H1 (cell line): ENCODE results near the gene OVCH2. TPM values are rescaled to one million over a fixed set of nuclear protein-coding genes. Genes with fewer than 3 reads are reported as not detected.

ENCODE experiments used
- BRCA1 ChIP-seq: IDR thresholded peaks from 2 replicates; pipeline ENCODE4 v1.6.1; 2012; ENCODE audit warnings: low read depth, low read length, improper control_type of control experiment
- CHD2 ChIP-seq: IDR thresholded peaks from 2 replicates; pipeline ENCODE4 v1.6.1; 2012; ENCODE audit warnings: low read length, improper control_type of control experiment
- HDAC6 ChIP-seq: IDR thresholded peaks from one replicate; pipeline ENCODE4 v1.7.1; 2012; ENCODE audit warnings: low read depth, mild to moderate bottlenecking, inconsistent platforms, low read length, moderate library complexity
- JUN ChIP-seq: IDR thresholded peaks from 2 replicates; pipeline ENCODE4 v1.6.1; 2011; ENCODE audit warnings: low read depth, mild to moderate bottlenecking, improper control_type of control experiment, low read length
- KDM5A ChIP-seq: fragments of 200-600 bp; IDR thresholded peaks from 2 replicates; pipeline ENCODE4 v1.7.1; 2012; ENCODE audit warnings: mild to moderate bottlenecking, low read length, inconsistent platforms, mixed read lengths
- MAFK ChIP-seq: IDR thresholded peaks from 2 replicates; pipeline ENCODE4 v1.6.1; 2012; ENCODE audit warnings: low read depth, mild to moderate bottlenecking, improper control_type of control experiment, low read length
- SAP30 ChIP-seq: fragments of 300-600 bp; sonication (generic); IDR thresholded peaks from 2 replicates; pipeline ENCODE4 v1.7.1; 2012; ENCODE audit warnings: low read length, moderate library complexity, mild to moderate bottlenecking, inconsistent platforms; ENCODE audit not compliant: insufficient read depth, insufficient replicate concordance
- SP2 ChIP-seq: IDR thresholded peaks from 2 replicates; pipeline ENCODE4 v1.6.1; 2012; ENCODE audit warnings: mild to moderate bottlenecking, low read length, inconsistent platforms
- TAF1 ChIP-seq: IDR thresholded peaks from 2 replicates; pipeline ENCODE4 v1.6.1; 2011; ENCODE audit warnings: mild to moderate bottlenecking, low read depth, low read length
- polyA plus RNA-seq, 7 experiments: library from polyadenylated mRNA; depleted of rRNA in 3 of 7; stranded (reverse) in 5 of 7; unstranded in 2 of 7; fragments of >200 nt in 5 of 7; fragments of 200-250 nt in 2 of 7; gene quantifications; 1 replicate in 5 of 7; 2 replicates in 1 of 7; 4 replicates in 1 of 7; pipeline versions ENCODE4 v1.2.1 to v1.2.3, GENCODE V29; 2011 to 2013; ENCODE audit warnings: missing spikeins in 2 of 7, mixed read lengths in 2 of 7
- total RNA-seq: library from RNA; stranded (reverse); fragmentation: NEBNext Ultra II Directional; extraction: Animal tissue kit (Norgen Biotek cat#: 25700); gene quantifications from 2 replicates; pipeline ENCODE4 v1.2.1, GENCODE V29; 2021

Gene OVCH2
- total and polyA plus RNA-seq, 2 of the 8 experiments (the other 6 are each of a cell fraction or from before 2014, with no cell fraction given), result 0.03 to 1.1 TPM

GRCh38 chr11:7668464-7668863, 37.8 kb downstream of the OVCH2 start (continued):
- no peak for TF ChIP-seq HDAC6
- no peak for TF ChIP-seq TAF1
- no peak for TF ChIP-seq BRCA1
- TF ChIP-seq KDM5A, result no peak
- TF ChIP-seq SP2, result no peak
- TF ChIP-seq CHD2, result no peak
- no peak for TF ChIP-seq MAFK
- no peak for TF ChIP-seq SAP30
- TF ChIP-seq JUN, result no peak
- TF ChIP-seq, all 59 proteins: peak for 0
